GM23338 (cell line): Measurements from ENCODE around the gene MYLK. TPM values are rescaled to one million over a fixed set of nuclear protein-coding genes. Genes with fewer than 3 reads are reported as not detected.

Source experiments
- ATAC-seq: fragments of 200-7000 bp; cut with Tn5 transposase; 3 replicates; pipeline ENCODE4 v1.9.1; 2020
- DNase-seq: peaks from one replicate; pipeline ENCODE4 v3.0.0-alpha.2; 2015; ENCODE audit warnings: low spot score
- H2AFZ ChIP-seq: fragments of 200-600 bp; sonication (generic); 2 replicates; pipeline ENCODE4 v1.8.0; 2016; ENCODE audit warnings: antibody characterized with exemption, mild to moderate bottlenecking, moderate library complexity
- H3F3A ChIP-seq: fragments of 200-600 bp; sonication (generic); replicated peaks from 2 replicates; pipeline ENCODE4 v1.8.0; 2017; ENCODE audit warnings: antibody characterized with exemption, mixed run types, low read depth
- H3K27ac ChIP-seq: fragments of 200-600 bp; sonication (generic); 2 replicates; pipeline ENCODE4 v1.6.1; 2016; ENCODE audit warnings: low read depth
- H3K27me3 ChIP-seq: fragments of 200-600 bp; sonication (generic); 2 replicates; pipeline ENCODE4 v1.8.0; 2016; ENCODE audit warnings: mild to moderate bottlenecking, mixed run types, moderate library complexity; ENCODE audit not compliant: insufficient read depth
- H3K36me3 ChIP-seq: fragments of 200-600 bp; sonication (generic); 2 replicates; pipeline ENCODE4 v1.8.0; 2016; ENCODE audit warnings: mild to moderate bottlenecking; ENCODE audit not compliant: insufficient read depth
- H3K4me1 ChIP-seq: fragments of 200-600 bp; sonication (generic); 2 replicates; pipeline ENCODE4 v1.8.0; 2016; ENCODE audit warnings: mild to moderate bottlenecking, moderate library complexity; ENCODE audit not compliant: insufficient read depth
- H3K4me2 ChIP-seq: fragments of 200-600 bp; sonication (generic); 2 replicates; pipeline ENCODE4 v1.7.1; 2017; ENCODE audit warnings: mixed run types
- H3K4me3 ChIP-seq: fragments of 200-600 bp; sonication (generic); 2 replicates; pipeline ENCODE4 v1.6.1; 2016; ENCODE audit warnings: mixed run types
- H3K79me2 ChIP-seq: fragments of 200-600 bp; sonication (generic); replicated peaks from 2 replicates; pipeline ENCODE4 v1.8.0; 2017; ENCODE audit warnings: mild to moderate bottlenecking; ENCODE audit not compliant: insufficient read depth
- H3K9me2 ChIP-seq: fragments of 200-600 bp; sonication (generic); 2 replicates; pipeline ENCODE4 v1.8.0; 2017; ENCODE audit not compliant: insufficient read depth
- H4K20me1 ChIP-seq: fragments of 200-600 bp; sonication (generic); replicated peaks from 2 replicates; pipeline ENCODE4 v1.8.0; 2017; ENCODE audit warnings: mild to moderate bottlenecking; ENCODE audit not compliant: insufficient read depth
- H3K27ac Mint-ChIP-seq: 2 replicates; pipeline ENCODE4 v1.8.0; 2020; ENCODE audit warnings: inconsistent platforms, mild to moderate bottlenecking, moderate library complexity, mixed read lengths
- H3K27me3 Mint-ChIP-seq: 3 replicates; pipeline ENCODE4 v1.8.0; 2022; ENCODE audit warnings: low read depth, mild to moderate bottlenecking, moderate library complexity, mixed read lengths, inconsistent platforms; ENCODE audit not compliant: insufficient read depth, poor library complexity
- H3K36me3 Mint-ChIP-seq: 3 replicates; pipeline ENCODE4 v1.8.0; 2021; ENCODE audit warnings: low read depth, mild to moderate bottlenecking, inconsistent platforms, moderate library complexity, mixed read lengths
- H3K4me1 Mint-ChIP-seq: 3 replicates; pipeline ENCODE4 v1.8.0; 2020; ENCODE audit warnings: mild to moderate bottlenecking, inconsistent platforms, mixed read lengths
- H3K4me3 Mint-ChIP-seq: 3 replicates; pipeline ENCODE4 v1.8.0; 2021; ENCODE audit warnings: moderate library complexity, mild to moderate bottlenecking, inconsistent platforms, mixed read lengths
- H3K9me3 Mint-ChIP-seq: 3 replicates; pipeline ENCODE4 v1.8.0; 2020; ENCODE audit warnings: moderate library complexity, mild to moderate bottlenecking, inconsistent platforms, mixed read lengths
- CREB1 ChIP-seq: fragments of 250-450 bp; sonication (Bioruptor Pico); IDR thresholded peaks from 2 replicates; pipeline ENCODE4 v1.5.0; 2020; ENCODE audit warnings: low read depth, mild to moderate bottlenecking, moderate library complexity
- EZH2 ChIP-seq: fragments of 200-600 bp; sonication (generic); IDR thresholded peaks from one replicate; pipeline ENCODE4 v1.8.0; 2017; ENCODE audit warnings: antibody characterized with exemption, mild to moderate bottlenecking, low read depth; ENCODE audit not compliant: unreplicated experiment
- EZH2phosphoT487 ChIP-seq: fragments of 200-600 bp; sonication (generic); IDR thresholded peaks from one replicate; pipeline ENCODE4 v1.8.1; 2018; ENCODE audit warnings: antibody characterized with exemption; ENCODE audit not compliant: unreplicated experiment
- JUNB ChIP-seq: IDR thresholded peaks from one replicate; pipeline ENCODE4 v1.6.1; 2016; ENCODE audit warnings: antibody characterized with exemption; ENCODE audit not compliant: unreplicated experiment
- POLR2AphosphoS5 ChIP-seq: IDR thresholded peaks from 2 replicates; pipeline ENCODE4 v1.6.1; 2016; ENCODE audit warnings: antibody characterized with exemption, low read depth
- REST ChIP-seq: IDR thresholded peaks from one replicate; pipeline ENCODE4 v1.6.1; 2018; ENCODE audit warnings: antibody characterized with exemption; ENCODE audit not compliant: unreplicated experiment
- ZNF331 ChIP-seq: fragments of 250-450 bp; sonication (Bioruptor Pico); IDR thresholded peaks from 2 replicates; pipeline ENCODE4 v1.5.0; 2020; ENCODE audit warnings: low read depth, mild to moderate bottlenecking, moderate library complexity
- polyA plus RNA-seq: library from polyadenylated mRNA; unstranded; fragments of >200 nt; fragmentation: Nextera tagmentation; extraction: Ambion mirVana; gene quantifications from 2 replicates; pipeline ENCODE4 v1.2.1, GENCODE V29; 2016
- total RNA-seq: library from RNA; depleted of rRNA; stranded (reverse); fragments of >200 nt; shearing (Covaris generic); gene quantifications from 2 replicates; pipeline ENCODE4 v1.2.3, GENCODE V29; 2014
- TF ChIP-seq, protein P1 (sequence below): fragments of 250-450 bp; sonication (Bioruptor Pico); IDR thresholded peaks from 2 replicates; pipeline ENCODE4 v1.5.0; 2020; ENCODE audit warnings: mild to moderate bottlenecking, moderate library complexity

MYLK gene
- total and polyA plus RNA-seq, 2 experiments from 2014 or later = 11.5 to 17.9 TPM

DNA sequence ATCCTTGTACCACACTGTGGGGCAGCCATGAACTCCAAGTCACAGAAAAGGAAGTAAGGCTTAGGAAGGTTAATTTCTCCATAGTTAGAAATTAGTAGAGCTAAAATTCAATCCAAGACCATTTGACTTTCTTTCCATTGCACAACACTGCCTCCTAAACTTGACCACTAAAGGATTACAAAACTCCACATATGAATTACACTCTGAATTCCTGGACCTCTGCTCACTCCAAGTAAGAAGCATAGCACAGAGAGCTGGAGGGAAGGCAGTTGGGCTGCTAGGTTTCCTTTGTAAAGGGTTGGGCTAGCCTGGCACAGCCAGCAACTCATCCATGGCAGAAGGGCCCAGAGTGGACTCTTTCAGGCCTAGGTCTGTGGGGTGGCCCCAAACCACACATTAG lies 134.4 kb downstream of the MYLK start:
- no peak overlapping the region for H3K27ac ChIP-seq
- no peaks in the 10 kb centered on the region for H3K36me3 ChIP-seq
- H3K79me2 ChIP-seq = no peaks in the 10 kb centered on the region
- no peaks in the 10 kb centered on the region for H3K9me3 Mint-ChIP-seq
- H3K4me3 ChIP-seq = no peak overlapping the region
- no peaks in the 10 kb centered on the region for H3F3A ChIP-seq
- peaks cover 12% of the 10 kb centered on the region for H3K4me1 Mint-ChIP-seq
- H3K27me3 ChIP-seq = no peaks in the 10 kb centered on the region
- TF ChIP-seq, protein P1, sequence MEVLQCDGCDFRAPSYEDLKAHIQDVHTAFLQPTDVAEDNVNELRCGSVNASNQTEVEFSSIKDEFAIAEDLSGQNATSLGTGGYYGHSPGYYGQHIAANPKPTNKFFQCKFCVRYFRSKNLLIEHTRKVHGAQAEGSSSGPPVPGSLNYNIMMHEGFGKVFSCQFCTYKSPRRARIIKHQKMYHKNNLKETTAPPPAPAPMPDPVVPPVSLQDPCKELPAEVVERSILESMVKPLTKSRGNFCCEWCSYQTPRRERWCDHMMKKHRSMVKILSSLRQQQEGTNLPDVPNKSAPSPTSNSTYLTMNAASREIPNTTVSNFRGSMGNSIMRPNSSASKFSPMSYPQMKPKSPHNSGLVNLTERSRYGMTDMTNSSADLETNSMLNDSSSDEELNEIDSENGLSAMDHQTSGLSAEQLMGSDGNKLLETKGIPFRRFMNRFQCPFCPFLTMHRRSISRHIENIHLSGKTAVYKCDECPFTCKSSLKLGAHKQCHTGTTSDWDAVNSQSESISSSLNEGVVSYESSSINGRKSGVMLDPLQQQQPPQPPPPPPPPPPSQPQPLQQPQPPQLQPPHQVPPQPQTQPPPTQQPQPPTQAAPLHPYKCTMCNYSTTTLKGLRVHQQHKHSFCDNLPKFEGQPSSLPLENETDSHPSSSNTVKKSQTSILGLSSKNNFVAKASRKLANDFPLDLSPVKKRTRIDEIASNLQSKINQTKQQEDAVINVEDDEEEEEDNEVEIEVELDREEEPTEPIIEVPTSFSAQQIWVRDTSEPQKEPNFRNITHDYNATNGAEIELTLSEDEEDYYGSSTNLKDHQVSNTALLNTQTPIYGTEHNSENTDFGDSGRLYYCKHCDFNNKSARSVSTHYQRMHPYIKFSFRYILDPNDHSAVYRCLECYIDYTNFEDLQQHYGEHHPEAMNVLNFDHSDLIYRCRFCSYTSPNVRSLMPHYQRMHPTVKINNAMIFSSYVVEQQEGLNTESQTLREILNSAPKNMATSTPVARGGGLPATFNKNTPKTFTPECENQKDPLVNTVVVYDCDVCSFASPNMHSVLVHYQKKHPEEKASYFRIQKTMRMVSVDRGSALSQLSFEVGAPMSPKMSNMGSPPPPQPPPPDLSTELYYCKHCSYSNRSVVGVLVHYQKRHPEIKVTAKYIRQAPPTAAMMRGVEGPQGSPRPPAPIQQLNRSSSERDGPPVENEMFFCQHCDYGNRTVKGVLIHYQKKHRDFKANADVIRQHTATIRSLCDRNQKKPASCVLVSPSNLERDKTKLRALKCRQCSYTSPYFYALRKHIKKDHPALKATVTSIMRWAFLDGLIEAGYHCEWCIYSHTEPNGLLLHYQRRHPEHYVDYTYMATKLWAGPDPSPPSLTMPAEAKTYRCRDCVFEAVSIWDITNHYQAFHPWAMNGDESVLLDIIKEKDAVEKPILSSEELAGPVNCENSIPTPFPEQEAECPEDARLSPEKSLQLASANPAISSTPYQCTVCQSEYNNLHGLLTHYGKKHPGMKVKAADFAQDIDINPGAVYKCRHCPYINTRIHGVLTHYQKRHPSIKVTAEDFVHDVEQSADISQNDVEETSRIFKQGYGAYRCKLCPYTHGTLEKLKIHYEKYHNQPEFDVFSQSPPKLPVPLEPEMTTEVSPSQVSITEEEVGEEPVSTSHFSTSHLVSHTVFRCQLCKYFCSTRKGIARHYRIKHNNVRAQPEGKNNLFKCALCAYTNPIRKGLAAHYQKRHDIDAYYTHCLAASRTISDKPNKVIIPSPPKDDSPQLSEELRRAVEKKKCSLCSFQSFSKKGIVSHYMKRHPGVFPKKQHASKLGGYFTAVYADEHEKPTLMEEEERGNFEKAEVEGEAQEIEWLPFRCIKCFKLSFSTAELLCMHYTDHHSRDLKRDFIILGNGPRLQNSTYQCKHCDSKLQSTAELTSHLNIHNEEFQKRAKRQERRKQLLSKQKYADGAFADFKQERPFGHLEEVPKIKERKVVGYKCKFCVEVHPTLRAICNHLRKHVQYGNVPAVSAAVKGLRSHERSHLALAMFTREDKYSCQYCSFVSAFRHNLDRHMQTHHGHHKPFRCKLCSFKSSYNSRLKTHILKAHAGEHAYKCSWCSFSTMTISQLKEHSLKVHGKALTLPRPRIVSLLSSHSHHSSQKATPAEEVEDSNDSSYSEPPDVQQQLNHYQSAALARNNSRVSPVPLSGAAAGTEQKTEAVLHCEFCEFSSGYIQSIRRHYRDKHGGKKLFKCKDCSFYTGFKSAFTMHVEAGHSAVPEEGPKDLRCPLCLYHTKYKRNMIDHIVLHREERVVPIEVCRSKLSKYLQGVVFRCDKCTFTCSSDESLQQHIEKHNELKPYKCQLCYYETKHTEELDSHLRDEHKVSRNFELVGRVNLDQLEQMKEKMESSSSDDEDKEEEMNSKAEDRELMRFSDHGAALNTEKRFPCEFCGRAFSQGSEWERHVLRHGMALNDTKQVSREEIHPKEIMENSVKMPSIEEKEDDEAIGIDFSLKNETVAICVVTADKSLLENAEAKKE (CRISPR knock-in tag) = no peak
- TF ChIP-seq EZH2phosphoT487 (no peak), CREB1 (no peak), EZH2 (no peak), JUNB (no peak), REST (no peak), ZNF331 (no peak), POLR2AphosphoS5 (no peak)
- peaks cover 5% of the 10 kb centered on the region; the same call in 2 of the 3 replicates for H3K36me3 Mint-ChIP-seq
- no peak overlapping the region for H3K27ac Mint-ChIP-seq
- H3K27me3 Mint-ChIP-seq = peaks cover 6% of the 10 kb centered on the region
- H3K4me3 Mint-ChIP-seq = no peak overlapping the region
- no peak overlapping the region for H3K4me2 ChIP-seq
- ATAC-seq (no peak), DNase-seq (no peak)
- peaks cover 8% of the 10 kb centered on the region for H3K4me1 ChIP-seq
- H2AFZ ChIP-seq = no peak overlapping the region
- no peaks in the 10 kb centered on the region for H4K20me1 ChIP-seq
- H3K9me2 ChIP-seq = 0 out of 2 replicates have a peak, but pooled peaks cover 3% of the 10 kb centered on the region
